ENCODE measurements around the gene IGF2R.

DNA sequence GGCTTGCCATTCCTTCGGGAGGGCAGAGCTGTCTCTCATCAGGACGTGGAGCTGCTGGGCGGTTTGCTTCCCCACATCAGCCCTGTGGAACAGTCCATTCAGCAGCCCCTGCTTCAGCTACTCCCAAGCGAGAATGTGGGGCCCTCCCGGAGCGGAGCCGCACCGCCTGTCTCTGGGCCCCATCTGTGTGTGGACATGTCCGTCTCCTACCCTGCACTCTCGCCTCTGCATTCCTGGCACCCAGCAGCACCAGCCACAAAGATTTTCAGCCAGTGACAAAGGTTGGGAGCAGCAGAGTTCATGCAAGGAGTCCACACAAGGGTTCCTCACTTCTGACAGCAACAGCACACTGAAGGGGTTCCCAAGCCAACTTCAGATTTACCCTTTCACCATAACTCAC lies 123.7 kb downstream of the IGF2R start:
- TF ChIP-seq, protein P1, sequence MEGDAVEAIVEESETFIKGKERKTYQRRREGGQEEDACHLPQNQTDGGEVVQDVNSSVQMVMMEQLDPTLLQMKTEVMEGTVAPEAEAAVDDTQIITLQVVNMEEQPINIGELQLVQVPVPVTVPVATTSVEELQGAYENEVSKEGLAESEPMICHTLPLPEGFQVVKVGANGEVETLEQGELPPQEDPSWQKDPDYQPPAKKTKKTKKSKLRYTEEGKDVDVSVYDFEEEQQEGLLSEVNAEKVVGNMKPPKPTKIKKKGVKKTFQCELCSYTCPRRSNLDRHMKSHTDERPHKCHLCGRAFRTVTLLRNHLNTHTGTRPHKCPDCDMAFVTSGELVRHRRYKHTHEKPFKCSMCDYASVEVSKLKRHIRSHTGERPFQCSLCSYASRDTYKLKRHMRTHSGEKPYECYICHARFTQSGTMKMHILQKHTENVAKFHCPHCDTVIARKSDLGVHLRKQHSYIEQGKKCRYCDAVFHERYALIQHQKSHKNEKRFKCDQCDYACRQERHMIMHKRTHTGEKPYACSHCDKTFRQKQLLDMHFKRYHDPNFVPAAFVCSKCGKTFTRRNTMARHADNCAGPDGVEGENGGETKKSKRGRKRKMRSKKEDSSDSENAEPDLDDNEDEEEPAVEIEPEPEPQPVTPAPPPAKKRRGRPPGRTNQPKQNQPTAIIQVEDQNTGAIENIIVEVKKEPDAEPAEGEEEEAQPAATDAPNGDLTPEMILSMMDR (IDR thresholded peaks at IDR 0.05), result no peak
- TF ChIP-seq POLR2A (IDR thresholded peaks at IDR 0.05), result no peak
